Retinal pigment epithelial cell (primary cell): ENCODE results near the gene CCNJL.
A peak's percentile ranks its signal among the peaks of the same experiment; 100 is the strongest.

Experiments
- DNase-seq: peaks from one replicate; pipeline ENCODE4 v3.0.0-alpha.2; 2010; ENCODE audit warnings: low read depth
- H3K4me3 ChIP-seq: 2 replicates; pipeline ENCODE4 v1.5.1; 2011; ENCODE audit warnings: mild to moderate bottlenecking, low read length, control low read depth, moderate library complexity
- TF ChIP-seq, protein P1 (sequence below): conservative IDR thresholded peaks from 2 replicates; pipeline ENCODE4 v1.5.1; 2011; ENCODE audit warnings: low read depth, low read length, control low read depth, inconsistent platforms

The CCNJL gene

DNA sequence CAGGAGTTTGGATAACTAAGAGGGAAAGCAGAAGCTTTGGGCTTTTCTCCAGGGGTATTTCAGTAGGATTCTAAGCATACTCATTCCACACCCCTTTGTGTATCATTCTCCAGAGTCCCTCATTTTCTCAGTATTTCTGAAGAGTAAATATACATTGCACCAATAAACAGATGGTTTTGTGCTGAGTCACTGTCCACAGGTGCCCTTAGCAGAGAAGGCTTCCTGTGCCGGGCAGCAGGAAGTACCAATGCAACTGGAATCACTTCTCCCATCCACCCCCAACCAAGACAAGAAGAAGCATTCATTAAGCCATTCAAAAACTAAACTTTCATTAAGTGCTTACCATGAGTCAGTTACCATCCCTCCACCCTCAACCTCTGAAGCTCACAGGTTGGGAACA is 3.6 kb upstream of the CCNJL start:
- no peak overlapping the region for H3K4me3 ChIP-seq
- TF ChIP-seq, protein P1, sequence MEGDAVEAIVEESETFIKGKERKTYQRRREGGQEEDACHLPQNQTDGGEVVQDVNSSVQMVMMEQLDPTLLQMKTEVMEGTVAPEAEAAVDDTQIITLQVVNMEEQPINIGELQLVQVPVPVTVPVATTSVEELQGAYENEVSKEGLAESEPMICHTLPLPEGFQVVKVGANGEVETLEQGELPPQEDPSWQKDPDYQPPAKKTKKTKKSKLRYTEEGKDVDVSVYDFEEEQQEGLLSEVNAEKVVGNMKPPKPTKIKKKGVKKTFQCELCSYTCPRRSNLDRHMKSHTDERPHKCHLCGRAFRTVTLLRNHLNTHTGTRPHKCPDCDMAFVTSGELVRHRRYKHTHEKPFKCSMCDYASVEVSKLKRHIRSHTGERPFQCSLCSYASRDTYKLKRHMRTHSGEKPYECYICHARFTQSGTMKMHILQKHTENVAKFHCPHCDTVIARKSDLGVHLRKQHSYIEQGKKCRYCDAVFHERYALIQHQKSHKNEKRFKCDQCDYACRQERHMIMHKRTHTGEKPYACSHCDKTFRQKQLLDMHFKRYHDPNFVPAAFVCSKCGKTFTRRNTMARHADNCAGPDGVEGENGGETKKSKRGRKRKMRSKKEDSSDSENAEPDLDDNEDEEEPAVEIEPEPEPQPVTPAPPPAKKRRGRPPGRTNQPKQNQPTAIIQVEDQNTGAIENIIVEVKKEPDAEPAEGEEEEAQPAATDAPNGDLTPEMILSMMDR = no peak
- DNase-seq = no peak

DNA sequence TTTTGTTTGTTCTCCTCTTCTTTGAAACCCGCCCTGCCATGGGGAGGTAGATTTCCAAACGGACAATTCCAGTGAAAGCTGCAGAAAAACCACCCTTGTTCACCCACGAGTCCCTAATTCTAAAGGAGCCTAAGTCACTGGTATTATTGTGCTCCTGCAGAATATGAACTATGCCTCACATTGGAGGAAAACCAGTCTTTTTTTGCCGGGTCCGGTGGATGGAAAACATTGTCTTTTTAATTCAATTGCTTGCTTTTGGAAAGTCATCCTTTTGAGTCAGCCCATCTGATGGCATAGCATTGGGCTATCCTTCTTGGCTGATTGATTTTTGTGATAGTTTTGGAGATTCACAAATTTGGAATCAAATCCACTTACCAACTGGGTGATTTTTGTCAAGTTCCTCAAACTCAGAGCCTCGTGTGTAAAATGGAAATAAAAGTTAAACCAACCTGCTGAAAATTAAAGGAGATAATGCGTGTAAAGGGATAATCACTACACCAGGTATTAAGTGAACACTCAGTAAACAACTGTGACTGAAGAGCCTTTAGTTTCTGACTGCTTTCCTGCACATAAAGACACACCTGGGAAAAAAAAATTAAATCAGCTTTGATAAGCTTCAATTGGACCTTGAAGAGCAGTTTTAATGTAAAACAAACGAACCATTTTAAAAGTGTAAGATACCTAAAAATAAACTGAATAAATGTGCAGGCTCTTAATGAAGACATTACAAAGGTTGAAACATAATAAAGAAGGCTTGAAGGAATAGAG is 780 bp upstream of the CCNJL start:
- H3K4me3 ChIP-seq = peak overlapping the region; percentile 84
- DNase-seq = no peak
- TF ChIP-seq, protein P1 = no peak

DNA sequence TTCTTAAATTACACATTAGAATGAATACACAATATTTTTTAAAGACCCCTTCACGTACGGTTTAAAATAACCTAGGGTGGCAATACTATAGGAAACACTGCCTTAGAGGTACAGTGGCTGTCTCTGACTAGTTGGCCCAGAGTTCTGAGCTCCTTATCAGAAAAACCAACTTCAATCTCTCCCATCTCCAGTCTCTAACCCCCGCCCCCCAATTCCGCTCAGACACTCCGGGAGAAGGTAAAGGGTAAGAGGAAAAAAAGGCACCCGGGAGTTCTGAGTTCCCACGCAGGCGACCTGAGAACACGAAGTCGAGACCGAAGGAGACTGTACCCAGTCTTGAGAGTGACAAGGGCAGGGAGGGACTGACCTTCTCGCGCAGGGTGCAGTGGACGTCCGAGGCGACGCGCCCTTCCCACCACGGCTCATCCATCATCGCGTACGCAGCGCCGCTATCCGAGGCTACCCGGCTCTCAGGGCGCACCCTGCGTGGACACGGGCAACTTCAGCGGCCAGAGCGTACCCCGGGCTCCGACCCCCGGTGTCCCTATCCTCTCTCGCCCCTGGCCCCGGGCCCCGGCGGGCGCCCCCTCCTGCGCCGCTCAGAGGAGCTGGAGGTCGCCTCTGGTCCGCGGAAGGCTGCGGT is 752 bp downstream of the CCNJL start:
- peak overlapping the region; percentile 84 for H3K4me3 ChIP-seq
- no peak for DNase-seq
- TF ChIP-seq, protein P1 = no peak

DNA sequence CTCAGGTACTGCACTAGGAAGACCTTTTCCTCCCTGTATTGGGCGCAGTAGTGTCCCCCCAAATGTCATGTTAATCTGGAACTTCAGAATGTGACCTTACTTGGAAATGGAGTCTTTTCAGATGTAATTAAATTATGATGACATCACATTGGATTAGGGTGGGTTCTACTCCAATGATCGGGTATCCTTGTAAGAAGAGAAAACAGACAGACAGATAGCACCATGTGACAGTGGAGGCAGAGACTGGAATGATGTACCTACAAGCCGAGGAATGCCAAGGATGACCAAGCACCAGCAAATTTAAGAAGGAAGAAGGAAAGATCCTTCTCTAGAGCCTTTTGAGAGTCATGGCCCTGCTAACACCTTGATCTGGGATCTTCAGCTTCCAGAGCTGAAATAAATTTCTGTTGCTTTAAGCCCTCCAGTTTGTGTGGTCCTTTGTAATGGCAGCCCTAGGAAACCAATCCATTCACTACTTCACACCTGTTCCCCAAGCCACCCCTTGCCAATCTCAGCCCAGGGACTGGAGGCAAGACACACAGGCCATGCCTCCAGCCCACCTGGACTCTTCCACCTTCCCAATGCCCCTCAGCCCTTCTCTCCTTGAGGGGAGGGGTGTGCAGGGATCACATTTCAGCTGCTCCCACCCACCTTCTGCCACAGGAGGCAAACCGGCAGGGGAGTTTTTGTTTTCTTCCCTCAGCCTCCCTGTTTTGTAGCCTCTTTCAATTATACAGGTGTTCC is 1.6 kb downstream of the CCNJL start:
- TF ChIP-seq, protein P1 = no peak
- H3K4me3 ChIP-seq = peak overlapping the region; percentile 84
- DNase-seq = no peak

DNA sequence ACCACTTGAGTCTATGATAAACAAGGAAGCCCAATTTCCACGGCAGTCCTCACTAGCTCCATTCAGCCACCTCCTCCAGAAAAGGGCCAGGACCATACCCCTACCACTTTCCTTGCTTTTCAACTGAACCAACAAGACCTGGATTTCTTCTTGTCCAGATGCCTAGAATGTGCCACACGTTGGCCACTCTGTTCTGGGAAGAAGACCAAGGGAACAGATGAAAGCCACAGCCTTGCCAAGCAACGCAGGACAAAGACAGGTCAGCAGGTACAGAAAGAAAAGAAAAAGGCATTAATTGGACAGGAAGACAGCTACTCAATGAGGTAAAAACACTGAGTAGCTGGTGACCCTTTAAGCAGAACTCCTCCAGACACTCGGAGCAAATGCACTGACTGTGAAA is 2.2 kb downstream of the CCNJL start:
- H3K4me3 ChIP-seq = no peak overlapping the region
- TF ChIP-seq, protein P1 = no peak

DNA sequence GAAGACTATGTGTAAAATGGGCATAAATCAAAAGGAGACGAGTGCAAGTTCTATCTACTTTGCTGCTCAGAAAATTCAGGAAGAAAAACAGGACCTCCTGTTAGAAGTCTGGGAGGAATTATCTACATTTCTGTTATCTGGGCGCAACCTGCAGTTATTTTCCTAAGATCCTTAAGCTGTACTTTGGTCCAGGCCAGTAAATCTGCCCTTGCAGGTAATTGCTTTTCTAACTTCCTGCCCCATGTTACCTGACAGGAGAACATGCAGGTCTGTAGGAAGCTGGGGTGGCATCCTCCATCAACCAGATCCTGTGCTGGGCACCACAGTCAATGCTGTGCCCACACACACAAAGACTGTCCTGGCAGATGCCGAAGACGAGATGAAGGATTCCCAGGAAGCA is 5.7 kb downstream of the CCNJL start:
- TF ChIP-seq, protein P1 = no peak

More for the DNA sequence above, 2.2 kb downstream of the CCNJL start:
- no peak for DNase-seq

More for the DNA sequence above, 5.7 kb downstream of the CCNJL start:
- no peak for DNase-seq
- no peak overlapping the region for H3K4me3 ChIP-seq
